ENCODE data around the gene RFPL2. TPM values are rescaled to one million over a fixed set of nuclear protein-coding genes. Genes with fewer than 3 reads are reported as not detected.
"Not testable (repeated sequence)": the region's sequence is repeated elsewhere in the genome, so short reads cannot be mapped to it uniquely, and the experiment has no call there.

Gene RFPL2
- total RNA-seq, 2 donors from 2014 or later = 1.8 to 3.1 TPM

GRCh38 chr22:32158712-32159533, 46.0 kb downstream of the RFPL2 start, which contains the start of gene C22orf42:
Gene C22orf42, minus strand, starts transcription at chr22:32159303. Its CDS starts 88 bp downstream, at chr22:32159215.
- Histone ChIP-seq H3K27ac (ENCODE audit: low read depth, low read length) (no peak within 1 kb of the TSS), H3K36me3 (ENCODE audit: control insufficient read depth, insufficient read depth, low read length) (no peaks in the 10 kb centered on the region), H3K4me3 (ENCODE audit: low read length) (no peak within 1 kb of the TSS), H3K27me3 (ENCODE audit: control insufficient read depth, insufficient read depth, low read length, poor library complexity, severe bottlenecking) (no peaks in the 10 kb centered on the region), H3K9ac (ENCODE audit: extremely low read depth, low read length, poor library complexity, severe bottlenecking) (no peak within 1 kb of the TSS), H3K4me1 (ENCODE audit: control insufficient read depth, insufficient read depth, low read length) (no peaks in the 10 kb centered on the region), H3K9me3 (ENCODE audit: control insufficient read depth, low read length) (no peaks in the 10 kb centered on the region)
- H3K4me3 Mint-ChIP-seq = no peak within 1 kb of the TSS
- TF ChIP-seq CTCF (conservative IDR thresholded peaks at IDR 0.05) = no peak
- H3K4me1 Mint-ChIP-seq = peaks cover 5% of the 10 kb centered on the region
- no peaks in the 10 kb centered on the region for H3K36me3 Mint-ChIP-seq (ENCODE audit: low read depth)
- H3K27me3 Mint-ChIP-seq (ENCODE audit: insufficient read depth) = no peaks in the 10 kb centered on the region
- 84 to 86% methylated on average over 9 to 12 of the region's 12 CpGs for WGBS, 2 experiments (ENCODE audit: insufficient coverage in 1 of 2, insufficient read length in 1 of 2)
- peak; percentile 66 for DNase-seq
- no peaks in the 10 kb centered on the region for H3K9me3 Mint-ChIP-seq
- no peak within 1 kb of the TSS for H3K27ac Mint-ChIP-seq

GRCh38 chr22:32157632-32158031, 47.2 kb downstream of the RFPL2 start:
- H3K36me3 ChIP-seq (ENCODE audit: control insufficient read depth, insufficient read depth, low read length) = not testable (repeated sequence)

GRCh38 chr22:32154727-32155126, 50.1 kb downstream of the RFPL2 start:
- DNase-seq; H3K4me3 Mint-ChIP-seq; H3K4me1 ChIP-seq (ENCODE audit: control insufficient read depth, insufficient read depth, low read length); H3K36me3 Mint-ChIP-seq (ENCODE audit: low read depth); H3K9me3 ChIP-seq (ENCODE audit: control insufficient read depth, low read length); H3K27me3 ChIP-seq (ENCODE audit: control insufficient read depth, insufficient read depth, low read length, poor library complexity, severe bottlenecking); H3K4me1 Mint-ChIP-seq; H3K4me3 ChIP-seq (ENCODE audit: low read length); H3K27me3 Mint-ChIP-seq (ENCODE audit: insufficient read depth); H3K27ac ChIP-seq (ENCODE audit: low read depth, low read length); H3K9me3 Mint-ChIP-seq; H3K36me3 ChIP-seq (ENCODE audit: control insufficient read depth, insufficient read depth, low read length); H3K9ac ChIP-seq (ENCODE audit: extremely low read depth, low read length, poor library complexity, severe bottlenecking); H3K27ac Mint-ChIP-seq: not testable (repeated sequence)
- WGBS, 2 experiments (ENCODE audit: insufficient coverage in 1 of 2, insufficient read length in 1 of 2) = 92 to 100% methylated on average over 4 of the region's 4 CpGs

More at GRCh38 chr22:32157632-32158031, 47.2 kb downstream of the RFPL2 start:
- H3K4me1 ChIP-seq (ENCODE audit: control insufficient read depth, insufficient read depth, low read length); H3K9me3 Mint-ChIP-seq; H3K4me1 Mint-ChIP-seq; H3K4me3 Mint-ChIP-seq; H3K27me3 Mint-ChIP-seq (ENCODE audit: insufficient read depth); H3K27ac ChIP-seq (ENCODE audit: low read depth, low read length); H3K27ac Mint-ChIP-seq; DNase-seq; H3K4me3 ChIP-seq (ENCODE audit: low read length); H3K27me3 ChIP-seq (ENCODE audit: control insufficient read depth, insufficient read depth, low read length, poor library complexity, severe bottlenecking); H3K9ac ChIP-seq (ENCODE audit: extremely low read depth, low read length, poor library complexity, severe bottlenecking); H3K36me3 Mint-ChIP-seq (ENCODE audit: low read depth); H3K9me3 ChIP-seq (ENCODE audit: control insufficient read depth, low read length): not testable (repeated sequence)
- WGBS, 2 experiments (ENCODE audit: insufficient coverage in 1 of 2, insufficient read length in 1 of 2) = 80 to 91% methylated on average over 1 to 3 of the region's 5 CpGs

GRCh38 chr22:32151641-32152040, 53.2 kb downstream of the RFPL2 start:
- not testable (repeated sequence) for H3K4me3 Mint-ChIP-seq; H3K4me1 ChIP-seq (ENCODE audit: control insufficient read depth, insufficient read depth, low read length); H3K27ac Mint-ChIP-seq; H3K4me3 ChIP-seq (ENCODE audit: low read length); H3K36me3 Mint-ChIP-seq (ENCODE audit: low read depth); DNase-seq; H3K27me3 ChIP-seq (ENCODE audit: control insufficient read depth, insufficient read depth, low read length, poor library complexity, severe bottlenecking); H3K27me3 Mint-ChIP-seq (ENCODE audit: insufficient read depth); H3K27ac ChIP-seq (ENCODE audit: low read depth, low read length); H3K4me1 Mint-ChIP-seq; H3K9ac ChIP-seq (ENCODE audit: extremely low read depth, low read length, poor library complexity, severe bottlenecking); H3K9me3 ChIP-seq (ENCODE audit: control insufficient read depth, low read length); H3K36me3 ChIP-seq (ENCODE audit: control insufficient read depth, insufficient read depth, low read length)
- peaks cover 14% of the 10 kb centered on the region for H3K9me3 Mint-ChIP-seq
- WGBS, 2 experiments (ENCODE audit: insufficient coverage in 1 of 2, insufficient read length in 1 of 2) = 80 to 84% methylated on average over 5 to 6 of the region's 6 CpGs

- not testable (repeated sequence) for H3K9ac ChIP-seq (ENCODE audit: extremely low read depth, low read length, poor library complexity, severe bottlenecking); H3K9me3 ChIP-seq (ENCODE audit: control insufficient read depth, low read length); H3K27ac ChIP-seq (ENCODE audit: low read depth, low read length); H3K27ac Mint-ChIP-seq; DNase-seq; H3K4me3 ChIP-seq (ENCODE audit: low read length); H3K4me1 ChIP-seq (ENCODE audit: control insufficient read depth, insufficient read depth, low read length); H3K27me3 Mint-ChIP-seq (ENCODE audit: insufficient read depth); H3K27me3 ChIP-seq (ENCODE audit: control insufficient read depth, insufficient read depth, low read length, poor library complexity, severe bottlenecking); H3K4me3 Mint-ChIP-seq; H3K36me3 Mint-ChIP-seq (ENCODE audit: low read depth); H3K36me3 ChIP-seq (ENCODE audit: control insufficient read depth, insufficient read depth, low read length); H3K4me1 Mint-ChIP-seq
- H3K9me3 Mint-ChIP-seq = peaks cover 14% of the 10 kb centered on the region
- 84 to 91% methylated on average over 6 to 7 of the region's 7 CpGs for WGBS, 2 experiments (ENCODE audit: insufficient coverage in 1 of 2, insufficient read length in 1 of 2)
Measured at GRCh38 chr22:32150647-32151046, 54.2 kb downstream of the RFPL2 start.

- H3K27me3 ChIP-seq (ENCODE audit: control insufficient read depth, insufficient read depth, low read length, poor library complexity, severe bottlenecking); H3K36me3 ChIP-seq (ENCODE audit: control insufficient read depth, insufficient read depth, low read length); H3K4me3 ChIP-seq (ENCODE audit: low read length); H3K4me1 Mint-ChIP-seq; H3K9me3 ChIP-seq (ENCODE audit: control insufficient read depth, low read length); H3K4me1 ChIP-seq (ENCODE audit: control insufficient read depth, insufficient read depth, low read length); H3K27ac ChIP-seq (ENCODE audit: low read depth, low read length); H3K9ac ChIP-seq (ENCODE audit: extremely low read depth, low read length, poor library complexity, severe bottlenecking); H3K36me3 Mint-ChIP-seq (ENCODE audit: low read depth); H3K4me3 Mint-ChIP-seq; DNase-seq; H3K27ac Mint-ChIP-seq; H3K27me3 Mint-ChIP-seq (ENCODE audit: insufficient read depth): not testable (repeated sequence)
- H3K9me3 Mint-ChIP-seq = peaks cover 14% of the 10 kb centered on the region
- 88 to 96% methylated on average over 3 to 4 of the region's 4 CpGs for WGBS, 2 experiments (ENCODE audit: insufficient coverage in 1 of 2, insufficient read length in 1 of 2)
Measured at GRCh38 chr22:32148372-32148771, 56.5 kb downstream of the RFPL2 start.
